EL (cell line): ENCODE results near the gene FILIP1.
A peak's percentile ranks its signal among the peaks of the same experiment; 100 is the strongest.

Source experiments
- DNase-seq: peaks from one replicate; pipeline ENCODE4 v3.0.0-alpha.2; 2016

FILIP1 gene

GRCh38 chr6:75326557-75327258 lies 166.9 kb downstream of the FILIP1 start:
- no peak for DNase-seq

GRCh38 chr6:75318900-75319299 lies 174.7 kb downstream of the FILIP1 start:
- no peak for DNase-seq

GRCh38 chr6:75317503-75318206 lies 175.9 kb downstream of the FILIP1 start:
- peak; percentile 86 for DNase-seq

GRCh38 chr6:75315978-75316377 lies 177.6 kb downstream of the FILIP1 start:
- DNase-seq: no peak

- DNase-seq: no peak
Observed at GRCh38 chr6:75308250-75308988, 185.2 kb downstream of the FILIP1 start.

- DNase-seq: no peak
Observed at GRCh38 chr6:75307364-75308004, 186.1 kb downstream of the FILIP1 start.

- no peak for DNase-seq
Observed at GRCh38 chr6:75306064-75306463, 187.5 kb downstream of the FILIP1 start.

GRCh38 chr6:75305573-75305972 lies 188.0 kb downstream of the FILIP1 start:
- DNase-seq: no peak

- DNase-seq: no peak
Observed at GRCh38 chr6:75302280-75302679, 191.3 kb downstream of the FILIP1 start.

- DNase-seq: no peak
Observed at GRCh38 chr6:75301537-75301936, 192.1 kb downstream of the FILIP1 start.

GRCh38 chr6:75301088-75301487 lies 192.5 kb downstream of the FILIP1 start:
- DNase-seq: no peak

- no peak for DNase-seq
Observed at GRCh38 chr6:75300531-75300855, 193.1 kb downstream of the FILIP1 start.

GRCh38 chr6:75299801-75300530 lies 193.6 kb downstream of the FILIP1 start:
- DNase-seq: no peak

- peak; percentile 66 for DNase-seq
Observed at GRCh38 chr6:75296811-75297779, 196.5 kb downstream of the FILIP1 start.

GRCh38 chr6:75292555-75292954 lies 201.0 kb downstream of the FILIP1 start:
- DNase-seq: no peak

- no peak for DNase-seq
Observed at GRCh38 chr6:75291744-75292143, 201.9 kb downstream of the FILIP1 start.

- no peak for DNase-seq
Observed at GRCh38 chr6:75291331-75291730, 202.3 kb downstream of the FILIP1 start.

- no peak for DNase-seq
Observed at GRCh38 chr6:75290136-75290945, 203.3 kb downstream of the FILIP1 start.

- DNase-seq: no peak
Observed at GRCh38 chr6:75288023-75288422, 205.6 kb downstream of the FILIP1 start.

GRCh38 chr6:75287424-75287823 lies 206.2 kb downstream of the FILIP1 start:
- no peak for DNase-seq

- DNase-seq: no peak
Observed at GRCh38 chr6:75286955-75287354, 206.6 kb downstream of the FILIP1 start.
